CD4-positive, alpha-beta T cell treated with Interleukin-15 for 4 hours (primary cell): ENCODE data around the gene NXPH3.
"Not testable (repeated sequence)": the region's sequence is repeated elsewhere in the genome, so short reads cannot be mapped to it uniquely, and the experiment has no call there.

Experiments used
- DNase-seq: peaks from one replicate; pipeline ENCODE4 v3.0.0-alpha.2; 2020; ENCODE audit warnings: low spot score

NXPH3 gene

DNA sequence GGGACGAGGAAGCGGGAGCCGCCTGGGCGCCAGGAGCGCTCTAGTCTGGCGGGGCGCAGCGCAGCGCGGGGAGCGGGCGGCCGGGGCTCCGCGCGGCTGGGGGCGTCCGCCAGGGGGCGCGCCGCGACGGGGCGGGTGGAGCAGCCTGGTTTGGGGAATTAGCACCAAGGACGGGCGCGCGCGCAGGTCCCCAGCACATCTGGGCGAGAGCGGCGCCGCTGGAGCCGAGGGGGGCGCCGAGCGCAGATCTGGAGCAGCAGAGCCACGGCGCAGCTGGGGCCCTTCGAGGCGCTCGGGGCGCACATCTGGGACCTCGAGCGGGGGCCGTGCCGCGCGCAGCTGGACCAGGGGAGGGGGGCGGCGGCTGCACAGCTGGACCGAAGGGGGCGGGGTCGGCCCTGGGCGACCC, at the start of gene NXPH3:
TSS of gene NXPH3 (plus strand) at position 193 of the 409 bp plus-strand sequence. CDS start 349 bp downstream, outside the sequence.
- peak; percentile 58 for DNase-seq

DNA sequence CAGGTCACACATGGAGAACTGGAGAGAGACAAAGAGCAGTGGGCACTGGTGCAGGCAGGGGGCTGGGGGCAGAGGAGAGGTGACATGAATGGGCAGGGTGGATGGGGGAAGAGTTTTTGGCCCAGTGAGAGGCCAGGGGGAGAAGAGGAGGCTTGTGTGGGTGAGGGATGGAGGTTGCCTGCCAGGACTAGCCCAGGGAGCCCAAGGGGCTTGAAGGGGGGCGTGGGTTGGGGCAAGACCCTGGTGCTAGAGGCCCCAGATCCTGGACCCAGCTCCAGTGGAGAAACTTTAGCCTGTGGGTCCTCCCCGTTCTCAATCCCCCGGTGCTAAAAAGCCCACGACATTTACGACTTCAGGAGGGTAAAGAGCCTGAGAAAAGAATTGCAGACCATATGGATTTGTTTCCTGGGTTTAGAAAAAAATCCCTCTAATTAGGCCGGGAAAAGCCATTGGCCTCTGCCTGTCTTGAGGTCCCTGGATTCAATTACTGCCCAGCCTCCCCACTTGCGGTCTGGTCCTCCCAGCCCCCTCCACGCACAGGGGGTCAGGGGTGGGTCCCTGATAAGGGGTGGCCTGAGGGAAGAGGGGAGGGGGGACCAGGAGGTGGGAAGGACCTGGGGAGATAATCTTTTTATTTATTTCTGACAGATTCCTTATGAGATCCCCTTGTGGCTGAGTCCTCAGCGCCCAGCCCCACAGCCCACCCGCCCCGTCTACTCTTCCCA, 47.6 kb upstream of the NXPH3 start:
- DNase-seq: no peak

DNA sequence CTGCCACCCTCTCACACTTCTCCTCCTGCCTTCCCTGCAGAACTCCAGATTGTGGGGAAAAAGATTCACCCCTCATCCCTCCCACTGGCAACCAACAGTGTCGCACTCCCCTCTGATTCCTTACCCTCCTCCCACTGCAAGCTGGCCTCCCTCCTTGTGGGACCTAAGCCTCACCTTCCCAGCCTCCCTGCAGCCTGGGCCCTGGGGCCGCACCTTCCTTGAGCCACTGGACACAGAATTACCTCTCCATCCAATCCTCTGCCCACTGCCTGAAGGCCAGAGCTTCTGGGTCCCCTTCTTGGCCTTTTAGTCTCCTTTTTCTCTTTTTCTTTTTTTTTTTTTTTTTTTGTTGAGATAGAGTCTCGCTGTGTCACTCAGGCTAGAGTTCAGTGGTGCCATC, 46.7 kb upstream of the NXPH3 start:
- DNase-seq: no peak

DNA sequence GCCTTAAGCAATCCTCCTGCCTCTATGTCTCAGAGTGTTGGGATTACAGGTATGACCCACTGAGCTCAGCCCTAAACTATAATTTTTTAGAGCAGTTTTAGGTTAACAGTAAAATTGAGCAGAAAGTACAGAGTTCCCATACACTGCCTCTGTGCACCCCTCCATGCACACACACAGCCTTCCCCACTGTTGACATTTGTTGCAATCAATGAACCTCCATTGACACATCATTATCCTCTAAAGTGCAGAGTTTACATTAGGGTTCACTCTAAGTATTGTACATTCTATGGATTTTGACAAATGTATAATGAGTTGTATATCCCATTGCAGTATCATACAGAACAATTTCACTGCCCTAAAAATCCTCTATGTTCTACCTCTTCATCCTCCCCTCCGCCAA, 45.6 kb upstream of the NXPH3 start:
- no peak for DNase-seq

DNA sequence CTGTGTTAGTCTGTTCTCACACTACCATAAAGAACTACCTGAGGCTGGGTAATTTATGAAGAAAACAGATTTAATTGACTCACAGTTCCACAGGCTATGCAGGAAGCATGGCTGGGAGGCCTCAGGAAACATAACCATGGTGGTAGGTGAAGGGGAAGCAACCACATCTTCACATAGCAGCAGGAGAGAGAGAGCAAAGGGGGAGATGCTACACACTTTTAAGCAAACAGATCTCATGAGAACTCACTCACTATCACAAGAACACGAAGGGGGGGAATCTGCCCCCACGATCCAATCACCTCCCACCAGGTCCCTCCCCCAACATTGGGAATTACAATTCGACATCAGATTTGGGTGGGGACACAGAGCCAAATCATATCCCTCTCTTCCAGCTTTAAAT, 31.8 kb upstream of the NXPH3 start:
- no peak for DNase-seq

DNA sequence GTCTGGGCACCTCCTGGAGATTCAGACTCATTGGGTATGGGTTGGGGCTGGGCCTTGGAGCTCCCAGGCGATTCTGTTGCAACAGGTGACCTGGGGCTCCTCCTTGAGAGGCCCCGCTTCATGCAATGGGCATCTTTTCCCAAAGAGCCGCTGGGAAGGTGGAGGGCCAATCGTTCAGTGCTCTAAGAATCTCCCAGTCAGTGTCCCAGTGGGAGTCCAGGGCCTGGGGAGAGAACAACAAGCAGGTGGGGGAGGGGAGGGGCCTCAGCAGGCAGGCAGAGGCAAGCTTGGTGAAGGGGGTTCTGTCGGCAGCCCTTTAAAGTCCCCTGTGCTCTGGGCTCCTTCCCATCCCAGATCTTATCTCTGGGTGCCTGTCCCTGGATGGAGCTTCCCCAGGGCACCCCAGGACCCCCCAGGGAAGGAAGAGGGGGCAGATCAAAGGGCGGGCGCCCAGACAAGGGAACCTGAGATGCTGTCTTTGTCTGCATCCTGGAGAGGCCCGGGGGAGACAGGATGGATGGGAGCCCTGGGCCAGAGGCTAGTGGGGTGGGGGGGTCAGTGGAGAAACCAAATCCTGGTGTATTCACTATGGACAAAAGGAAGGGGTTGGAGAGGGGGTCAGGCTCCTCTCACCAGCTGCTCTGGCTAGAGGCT, 30.5 kb upstream of the NXPH3 start:
- no peak for DNase-seq

DNA sequence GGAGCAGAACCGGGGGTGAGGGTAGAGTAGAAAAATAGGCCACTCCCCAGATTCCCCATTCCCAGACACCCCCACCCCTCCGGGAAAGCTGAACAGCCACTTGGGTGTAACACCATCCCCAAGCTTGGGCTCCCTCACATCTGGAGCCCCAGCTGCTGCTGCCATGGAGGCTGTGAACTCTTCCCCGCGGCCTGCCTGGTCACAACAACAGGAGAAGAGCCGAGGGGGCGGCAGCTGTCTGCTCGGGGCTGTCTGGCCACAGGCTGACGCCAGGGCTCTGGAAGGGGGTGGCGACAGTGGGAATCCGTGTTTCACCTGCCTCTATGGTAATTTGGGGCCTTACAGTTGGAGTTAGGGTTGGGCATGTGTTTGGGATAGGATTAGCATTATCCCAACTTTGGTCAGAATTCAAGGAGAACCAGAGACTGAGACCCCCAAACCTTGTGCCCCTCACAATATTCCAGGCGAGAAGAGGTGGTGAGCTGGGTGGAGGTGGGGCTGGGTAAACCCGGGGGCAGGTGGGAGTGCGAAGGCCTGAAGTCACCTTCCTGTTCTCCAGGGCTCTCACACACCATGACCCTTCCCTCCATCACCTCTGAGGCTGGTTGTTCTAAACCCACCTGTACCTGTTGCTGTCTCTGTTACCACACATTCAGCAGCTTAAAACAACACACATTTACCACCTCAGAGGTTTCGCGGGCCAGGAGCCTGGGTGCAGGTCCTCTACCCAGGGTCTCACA, 29.7 kb upstream of the NXPH3 start:
- no peak for DNase-seq

- no peak for DNase-seq
Observed at GRCh38 chr17:49546546-49547535, 28.8 kb upstream of the NXPH3 start.

DNA sequence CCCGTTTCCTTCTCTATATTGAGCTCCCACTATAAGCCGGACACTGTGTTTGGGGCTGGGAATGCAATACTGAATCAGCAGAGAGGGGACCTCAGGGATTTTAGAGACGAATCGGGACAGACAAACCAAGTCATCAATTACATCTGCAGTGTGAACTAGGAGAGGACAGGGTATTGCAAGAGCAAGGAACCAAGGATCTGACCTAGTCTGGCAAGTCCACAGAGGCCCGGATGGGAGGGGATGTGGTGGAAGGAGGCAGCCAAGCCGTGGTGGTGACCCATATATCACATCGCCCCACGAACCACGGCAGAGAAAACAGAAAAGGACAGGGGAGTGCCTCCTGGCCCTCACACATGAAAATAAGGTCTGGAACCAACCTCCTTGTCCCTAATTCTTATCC, 28.1 kb upstream of the NXPH3 start:
- no peak for DNase-seq

- no peak for DNase-seq
Observed at GRCh38 chr17:49548051-49548505, 27.6 kb upstream of the NXPH3 start.

DNA sequence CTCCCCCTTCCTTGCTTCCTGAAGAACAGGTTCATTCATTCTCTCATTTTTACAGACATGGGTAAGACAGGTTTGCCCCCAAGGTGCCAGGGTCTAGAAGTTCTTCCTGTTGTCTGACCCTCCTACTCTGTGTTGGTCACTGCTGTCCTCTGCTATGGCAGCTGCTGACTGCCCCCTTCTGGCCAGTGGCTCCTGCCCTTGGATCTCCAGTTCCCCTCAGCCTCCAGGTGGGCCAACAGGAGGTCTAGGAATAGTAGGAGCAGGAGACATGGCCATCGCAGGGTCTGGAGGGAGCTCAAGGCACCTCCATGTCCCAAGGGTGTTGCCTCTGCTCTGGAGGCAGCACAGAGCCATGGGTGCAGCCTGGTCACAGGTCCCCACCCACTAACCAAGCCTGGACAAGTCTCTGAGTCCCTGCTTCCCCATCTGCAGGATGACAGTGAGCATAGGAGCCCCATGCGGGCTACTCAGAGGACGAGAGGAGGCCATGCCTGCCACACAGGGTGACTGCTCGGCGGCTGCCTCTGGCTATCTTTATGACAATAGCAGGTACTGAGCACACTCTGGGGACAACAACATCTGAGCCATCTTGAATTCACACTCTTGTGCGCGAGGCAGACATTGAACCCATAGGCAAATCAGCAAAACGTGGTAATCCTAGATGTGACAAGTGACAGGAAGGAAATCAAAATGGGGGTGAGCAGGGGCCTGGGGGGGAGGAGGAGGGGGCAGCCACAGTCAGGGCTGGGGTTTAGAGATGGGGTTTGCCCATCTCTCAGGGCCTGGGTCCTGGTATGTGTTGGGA, 27.0 kb upstream of the NXPH3 start:
- DNase-seq: no peak

DNA sequence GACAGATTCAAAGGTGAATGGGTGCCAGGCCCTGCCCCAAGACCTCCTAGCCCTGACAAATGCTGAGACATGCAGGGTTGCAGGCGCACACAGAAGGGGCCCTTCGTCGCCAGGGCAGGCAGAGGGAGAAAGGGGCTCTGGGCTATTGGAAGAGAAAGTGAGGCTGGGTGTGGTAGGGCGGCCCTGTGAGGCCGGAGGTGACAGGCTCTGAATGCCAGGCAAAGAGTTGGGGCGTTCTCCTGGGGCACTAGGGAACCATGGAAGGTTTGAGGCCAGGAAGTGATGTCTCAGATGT, 26.4 kb upstream of the NXPH3 start:
- no peak for DNase-seq

GRCh38 chr17:49549691-49550678, 25.7 kb upstream of the NXPH3 start:
- DNase-seq: no peak

GRCh38 chr17:49550764-49551163, 24.9 kb upstream of the NXPH3 start:
- not testable (repeated sequence) for DNase-seq

- no peak for DNase-seq
Observed at GRCh38 chr17:49551221-49552069, 24.2 kb upstream of the NXPH3 start.

- no peak for DNase-seq
Observed at GRCh38 chr17:49552070-49552751, 23.5 kb upstream of the NXPH3 start.

DNA sequence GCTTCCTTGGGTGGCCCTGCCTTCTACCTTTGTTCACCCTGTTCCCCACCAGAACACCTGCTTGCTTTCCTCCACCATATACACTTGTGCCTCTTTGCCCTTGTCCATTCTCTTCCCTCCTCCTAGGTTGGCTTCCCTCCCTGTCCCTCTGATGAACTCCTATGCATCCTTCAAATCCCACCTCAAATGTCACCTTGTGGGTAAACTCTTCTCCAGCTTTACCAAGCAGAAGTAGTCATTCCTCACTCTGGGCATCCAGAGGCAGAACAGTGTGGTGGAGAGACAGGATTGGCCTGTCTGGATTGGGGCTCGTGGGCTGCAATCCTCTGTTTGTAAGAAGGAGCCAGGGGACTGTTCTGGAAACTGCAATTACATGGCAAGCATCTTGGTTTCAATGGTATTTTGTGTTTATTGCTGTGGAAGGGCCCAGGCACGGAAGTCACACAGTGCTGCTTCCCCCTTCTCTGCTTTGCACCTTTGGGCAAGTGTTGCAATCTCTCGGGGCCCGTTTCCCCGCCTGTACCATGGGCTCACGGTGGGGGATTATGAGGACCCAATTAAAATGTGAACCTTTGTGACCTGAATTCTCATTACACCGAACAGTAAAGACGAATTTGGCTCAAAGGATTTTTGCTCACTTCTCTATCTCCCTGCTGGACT, 21.9 kb upstream of the NXPH3 start:
- no peak for DNase-seq
